ENCODE measurements around the gene PHACTR1. TPM values are rescaled to one million over a fixed set of nuclear protein-coding genes. Genes with fewer than 3 reads are reported as not detected.

The PHACTR1 gene
- polyA plus RNA-seq, 2 of the 4 experiments (the other 2 are of a cell fraction): not detected

DNA sequence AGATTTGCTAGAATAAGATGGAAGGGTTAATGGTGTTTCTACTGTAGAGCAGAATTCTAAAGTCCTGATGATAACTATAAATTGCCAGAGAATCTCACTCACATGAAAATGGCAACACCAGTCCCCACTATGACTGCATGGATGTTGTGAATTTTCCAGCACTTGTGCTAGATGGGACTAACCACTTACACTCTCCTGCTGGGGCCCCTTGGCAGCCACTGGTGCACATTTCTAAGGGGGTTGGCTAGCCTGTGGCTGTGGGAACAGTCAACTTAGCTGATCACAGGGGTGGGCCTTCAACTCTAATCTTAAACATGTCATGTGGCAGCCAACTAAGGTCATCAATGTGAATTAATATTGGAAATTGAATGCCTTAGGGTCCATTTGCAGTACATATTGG lies 271.2 kb downstream of the PHACTR1 start:
- TF ChIP-seq, protein P1, sequence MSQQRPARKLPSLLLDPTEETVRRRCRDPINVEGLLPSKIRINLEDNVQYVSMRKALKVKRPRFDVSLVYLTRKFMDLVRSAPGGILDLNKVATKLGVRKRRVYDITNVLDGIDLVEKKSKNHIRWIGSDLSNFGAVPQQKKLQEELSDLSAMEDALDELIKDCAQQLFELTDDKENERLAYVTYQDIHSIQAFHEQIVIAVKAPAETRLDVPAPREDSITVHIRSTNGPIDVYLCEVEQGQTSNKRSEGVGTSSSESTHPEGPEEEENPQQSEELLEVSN (IDR thresholded peaks at IDR 0.05; ENCODE audit: borderline replicate concordance, low read depth): no peak
- Histone ChIP-seq H3K4me3 (no peak overlapping the region), H3K9me3 (no peaks in the 10 kb centered on the region), H3K4me1 (no peaks in the 10 kb centered on the region), H3K4me2 (no peak overlapping the region), H3K27ac (no peak overlapping the region)
- ChIA-PET CTCF (interaction anchor here (0.6 to 0.9 kb wide), 2 partner anchors 14 to 499 kb away, joined by 3 read pairs; no protein-coding TSS in a partner anchor), POLR2A (no interaction called here)
- FAIRE-seq (no peak), ATAC-seq (no peak), DNase-seq (ENCODE audit: low read depth in 1 of 2, low spot score in 1 of 2) (no peak)

DNA sequence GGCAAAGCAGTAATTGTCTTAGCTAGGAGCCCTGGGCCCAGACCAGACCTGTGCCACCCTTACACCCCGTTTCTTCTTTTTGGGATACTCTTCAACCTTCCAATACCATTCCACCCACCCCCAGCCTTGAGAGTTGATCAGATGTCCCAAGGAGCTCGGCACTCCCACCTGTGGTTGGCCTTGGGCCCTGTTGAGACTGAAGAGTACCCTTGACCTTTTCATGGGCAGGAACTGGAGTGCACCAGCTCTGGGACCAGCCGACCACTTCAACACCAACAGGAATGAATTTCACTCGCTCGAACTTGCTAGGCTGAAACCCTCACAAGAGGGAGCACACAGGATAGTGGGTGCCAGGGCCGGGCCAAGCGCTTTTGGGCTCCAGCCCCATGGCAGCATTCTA lies 273.6 kb downstream of the PHACTR1 start:
- no peak for FAIRE-seq

DNA sequence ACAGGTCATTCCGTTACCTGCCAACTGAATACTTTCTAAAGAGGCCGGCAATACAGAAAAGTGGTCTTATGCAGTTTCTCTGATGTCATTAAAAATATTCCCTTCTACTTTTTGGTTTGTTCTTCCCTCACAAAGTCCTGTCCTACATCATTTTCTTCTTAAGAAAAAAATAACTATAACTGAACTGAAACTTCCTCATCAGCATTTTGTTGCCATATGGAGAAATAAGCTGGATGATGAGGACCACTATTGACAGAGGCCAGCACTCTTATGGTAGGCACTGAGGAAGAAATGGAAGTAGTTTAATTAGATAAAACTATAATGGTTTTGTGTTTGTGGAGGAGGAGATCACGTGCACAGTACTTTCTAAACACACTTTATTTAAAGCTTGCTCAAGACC lies 274.9 kb downstream of the PHACTR1 start:
- Histone ChIP-seq H3K9me3 (peaks cover 8% of the 10 kb centered on the region; the same call in 1 of the 3 replicates), H3K4me3 (no peak overlapping the region), H3K4me2 (no peak overlapping the region), H3K27ac (no peak overlapping the region), H3K4me1 (no peaks in the 10 kb centered on the region)
- DNase-seq (ENCODE audit: low read depth in 1 of 2, low spot score in 1 of 2): no peak
- ChIA-PET CTCF (no interaction called here), POLR2A (no interaction called here)
- TF ChIP-seq POLR2A (IDR thresholded peaks at IDR 0.05; ENCODE audit: low read length) (no peak), ESRRA (IDR thresholded peaks at IDR 0.05; ENCODE audit: borderline replicate concordance, low read length) (no peak), ZNF302 (CRISPR knock-in tag; IDR thresholded peaks at IDR 0.05) (no peak), KDM5A (IDR thresholded peaks at IDR 0.05) (no peak), EP300 (IDR thresholded peaks at IDR 0.05) (no peak), CHD2 (IDR thresholded peaks at IDR 0.05; ENCODE audit: low read length, partially characterized antibody) (no peak), KDM1A (IDR thresholded peaks at IDR 0.05; ENCODE audit: low read depth) (no peak), BHLHE40 (IDR thresholded peaks at IDR 0.05; ENCODE audit: low read depth, low read length) (no peak), JUN (IDR thresholded peaks at IDR 0.05) (no peak)
- TF ChIP-seq, protein P2, sequence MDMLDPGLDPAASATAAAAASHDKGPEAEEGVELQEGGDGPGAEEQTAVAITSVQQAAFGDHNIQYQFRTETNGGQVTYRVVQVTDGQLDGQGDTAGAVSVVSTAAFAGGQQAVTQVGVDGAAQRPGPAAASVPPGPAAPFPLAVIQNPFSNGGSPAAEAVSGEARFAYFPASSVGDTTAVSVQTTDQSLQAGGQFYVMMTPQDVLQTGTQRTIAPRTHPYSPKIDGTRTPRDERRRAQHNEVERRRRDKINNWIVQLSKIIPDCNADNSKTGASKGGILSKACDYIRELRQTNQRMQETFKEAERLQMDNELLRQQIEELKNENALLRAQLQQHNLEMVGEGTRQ (IDR thresholded peaks at IDR 0.05): no peak
- TF ChIP-seq, protein P3, sequence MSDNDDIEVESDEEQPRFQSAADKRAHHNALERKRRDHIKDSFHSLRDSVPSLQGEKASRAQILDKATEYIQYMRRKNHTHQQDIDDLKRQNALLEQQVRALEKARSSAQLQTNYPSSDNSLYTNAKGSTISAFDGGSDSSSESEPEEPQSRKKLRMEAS (IDR thresholded peaks at IDR 0.05): no peak
- TF ChIP-seq, protein P4, sequence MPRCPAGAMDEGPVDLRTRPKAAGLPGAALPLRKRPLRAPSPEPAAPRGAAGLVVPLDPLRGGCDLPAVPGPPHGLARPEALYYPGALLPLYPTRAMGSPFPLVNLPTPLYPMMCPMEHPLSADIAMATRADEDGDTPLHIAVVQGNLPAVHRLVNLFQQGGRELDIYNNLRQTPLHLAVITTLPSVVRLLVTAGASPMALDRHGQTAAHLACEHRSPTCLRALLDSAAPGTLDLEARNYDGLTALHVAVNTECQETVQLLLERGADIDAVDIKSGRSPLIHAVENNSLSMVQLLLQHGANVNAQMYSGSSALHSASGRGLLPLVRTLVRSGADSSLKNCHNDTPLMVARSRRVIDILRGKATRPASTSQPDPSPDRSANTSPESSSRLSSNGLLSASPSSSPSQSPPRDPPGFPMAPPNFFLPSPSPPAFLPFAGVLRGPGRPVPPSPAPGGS (IDR thresholded peaks at IDR 0.05): no peak
- TF ChIP-seq, protein P5, sequence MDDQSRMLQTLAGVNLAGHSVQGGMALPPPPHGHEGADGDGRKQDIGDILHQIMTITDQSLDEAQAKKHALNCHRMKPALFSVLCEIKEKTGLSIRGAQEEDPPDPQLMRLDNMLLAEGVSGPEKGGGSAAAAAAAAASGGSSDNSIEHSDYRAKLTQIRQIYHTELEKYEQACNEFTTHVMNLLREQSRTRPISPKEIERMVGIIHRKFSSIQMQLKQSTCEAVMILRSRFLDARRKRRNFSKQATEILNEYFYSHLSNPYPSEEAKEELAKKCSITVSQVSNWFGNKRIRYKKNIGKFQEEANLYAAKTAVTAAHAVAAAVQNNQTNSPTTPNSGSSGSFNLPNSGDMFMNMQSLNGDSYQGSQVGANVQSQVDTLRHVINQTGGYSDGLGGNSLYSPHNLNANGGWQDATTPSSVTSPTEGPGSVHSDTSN (IDR thresholded peaks at IDR 0.05): no peak
- no peak for ATAC-seq
- FAIRE-seq: no peak
- WGBS (ENCODE audit: missing lambda C conversion rate): 49% methylated on average over 3 of the region's 3 CpGs

More for the DNA sequence above, 273.6 kb downstream of the PHACTR1 start:
- ChIA-PET POLR2A (no interaction called here), CTCF (no interaction called here)
- H3K27ac ChIP-seq: no peak overlapping the region
- TF ChIP-seq POLR2A (IDR thresholded peaks at IDR 0.05; ENCODE audit: low read length) (no peak), MAZ (IDR thresholded peaks at IDR 0.05; ENCODE audit: borderline replicate concordance, low read depth, low read length) (no peak), EP300 (IDR thresholded peaks at IDR 0.05) (no peak), HOXB13 (CRISPR knock-in tag; IDR thresholded peaks at IDR 0.05; ENCODE audit: low read depth) (no peak), TFCP2L1 (CRISPR knock-in tag; IDR thresholded peaks at IDR 0.05) (no peak), NPAS2 (CRISPR knock-in tag; IDR thresholded peaks at IDR 0.05; ENCODE audit: borderline replicate concordance) (no peak), HEYL (CRISPR knock-in tag; IDR thresholded peaks at IDR 0.05) (no peak)
- H3K4me1 ChIP-seq: no peaks in the 10 kb centered on the region
- H3K4me3 ChIP-seq: no peak overlapping the region
- ATAC-seq (no peak), DNase-seq (ENCODE audit: low read depth in 1 of 2, low spot score in 1 of 2) (no peak)
- WGBS (ENCODE audit: missing lambda C conversion rate): 31% methylated on average over 4 of the region's 7 CpGs
- no peak overlapping the region for H3K4me2 ChIP-seq
- peaks cover 8% of the 10 kb centered on the region; the same call in 1 of the 3 replicates for H3K9me3 ChIP-seq

Data from A549 (cell line).